B cell (primary cell): ENCODE measurements around the gene GP1BB.

Experiments
- EZH2 ChIP-seq: IDR thresholded peaks from 2 replicates; pipeline ENCODE4 v1.6.1; 2012; ENCODE audit warnings: borderline replicate concordance, low read depth, mild to moderate bottlenecking, moderate library complexity, low read length; ENCODE audit not compliant: insufficient read depth, poor library complexity, severe bottlenecking
- TF ChIP-seq, protein P1 (sequence below): fragments of 200-600 bp; IDR thresholded peaks from one replicate; pipeline ENCODE4 v1.8.0; 2022; ENCODE audit warnings: antibody characterized with exemption, mild to moderate bottlenecking

DNA sequence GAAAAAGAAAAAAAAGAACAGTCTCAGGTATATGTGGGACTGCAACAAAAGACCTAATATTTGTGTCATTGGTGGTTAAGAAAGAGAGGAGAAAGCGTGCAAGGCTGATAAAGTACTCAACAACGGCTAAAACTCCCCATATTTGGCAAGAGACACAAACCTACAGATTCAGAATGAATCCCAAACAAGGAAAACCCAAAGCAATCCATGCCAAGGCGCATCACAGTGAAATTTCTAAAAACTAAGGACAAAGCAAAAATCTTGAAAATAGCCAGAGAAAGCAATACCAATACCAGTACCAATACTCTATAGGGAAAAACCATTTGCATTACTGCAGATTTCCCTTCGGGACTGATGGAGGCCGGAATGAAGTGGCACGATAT lies 41.5 kb upstream of the GP1BB start:
- TF ChIP-seq, protein P1, sequence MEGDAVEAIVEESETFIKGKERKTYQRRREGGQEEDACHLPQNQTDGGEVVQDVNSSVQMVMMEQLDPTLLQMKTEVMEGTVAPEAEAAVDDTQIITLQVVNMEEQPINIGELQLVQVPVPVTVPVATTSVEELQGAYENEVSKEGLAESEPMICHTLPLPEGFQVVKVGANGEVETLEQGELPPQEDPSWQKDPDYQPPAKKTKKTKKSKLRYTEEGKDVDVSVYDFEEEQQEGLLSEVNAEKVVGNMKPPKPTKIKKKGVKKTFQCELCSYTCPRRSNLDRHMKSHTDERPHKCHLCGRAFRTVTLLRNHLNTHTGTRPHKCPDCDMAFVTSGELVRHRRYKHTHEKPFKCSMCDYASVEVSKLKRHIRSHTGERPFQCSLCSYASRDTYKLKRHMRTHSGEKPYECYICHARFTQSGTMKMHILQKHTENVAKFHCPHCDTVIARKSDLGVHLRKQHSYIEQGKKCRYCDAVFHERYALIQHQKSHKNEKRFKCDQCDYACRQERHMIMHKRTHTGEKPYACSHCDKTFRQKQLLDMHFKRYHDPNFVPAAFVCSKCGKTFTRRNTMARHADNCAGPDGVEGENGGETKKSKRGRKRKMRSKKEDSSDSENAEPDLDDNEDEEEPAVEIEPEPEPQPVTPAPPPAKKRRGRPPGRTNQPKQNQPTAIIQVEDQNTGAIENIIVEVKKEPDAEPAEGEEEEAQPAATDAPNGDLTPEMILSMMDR: no peak
- TF ChIP-seq EZH2: no peak
